K562 (cell line): ENCODE data around the gene HNMT. TPM values are rescaled to one million over a fixed set of nuclear protein-coding genes. Genes with fewer than 3 reads are reported as not detected.
A peak's percentile ranks its signal among the peaks of the same experiment; 100 is the strongest.

Experiments used
- AFF4 ChIP-seq: sonication (generic); formaldehyde crosslinking; IDR thresholded peaks from 2 replicates; pipeline ENCODE4 v1.8.0; 2023; ENCODE audit warnings: mild to moderate bottlenecking, missing genetic modification reagents
- CEBPZ ChIP-seq: fragments of 150-350 bp; IDR thresholded peaks from 2 replicates; pipeline ENCODE4 v1.6.1; 2014; ENCODE audit warnings: low read depth, mild to moderate bottlenecking, low read length, borderline replicate concordance
- DACH1 ChIP-seq: fragments of 450-650 bp; IDR thresholded peaks from 2 replicates; pipeline ENCODE4 v1.6.1; 2018; ENCODE audit not compliant: partially characterized antibody
- HMG20B ChIP-seq: fragments of 250-450 bp; sonication (Bioruptor Pico); IDR thresholded peaks from 2 replicates; pipeline ENCODE4 v1.5.0; 2021; ENCODE audit warnings: mild to moderate bottlenecking
- IFI16 ChIP-seq: fragments of 250-450 bp; sonication (Bioruptor Pico); IDR thresholded peaks from 2 replicates; pipeline ENCODE4 v2.1.2; 2022; ENCODE audit warnings: mild to moderate bottlenecking, inconsistent platforms
- PHB2 ChIP-seq: fragments of 450-650 bp; IDR thresholded peaks from 2 replicates; pipeline ENCODE4 v1.6.1; 2017; ENCODE audit warnings: low read depth
- SRSF3 ChIP-seq: fragments of 200-400 bp; formaldehyde crosslinking; IDR thresholded peaks from 2 replicates; pipeline ENCODE4 v1.6.1; 2016; ENCODE audit warnings: mild to moderate bottlenecking, low read length, moderate library complexity; ENCODE audit not compliant: insufficient read depth
- TARDBP ChIP-seq: fragments of 450-650 bp; IDR thresholded peaks from 2 replicates; pipeline ENCODE4 v1.6.1; 2016
- THAP7 ChIP-seq: fragments of 250-450 bp; sonication (Bioruptor Pico); IDR thresholded peaks from 2 replicates; pipeline ENCODE4 v1.5.0; 2021
- YY1 ChIP-seq, 3 experiments: IDR thresholded peaks; 2 replicates each; pipeline ENCODE4 v1.6.1; 2011; ENCODE audit warnings: low read length in 2 of 3, mild to moderate bottlenecking in 2 of 3, moderate library complexity in 2 of 3, borderline replicate concordance in 1 of 3, control low read depth in 1 of 3, low read depth in 1 of 3; ENCODE audit not compliant: insufficient read depth in 3 of 3, insufficient replicate concordance in 2 of 3, control insufficient read depth in 1 of 3, insufficient read length in 1 of 3; ENCODE audit errors: extremely low read depth in 1 of 3
- ZNF318 ChIP-seq, 2 experiments: fragments of 450-650 bp; IDR thresholded peaks; 2 replicates each; pipeline ENCODE4 v1.6.1; 2016; ENCODE audit warnings: mild to moderate bottlenecking in 2 of 2, borderline replicate concordance in 1 of 2, low read depth in 1 of 2, moderate library complexity in 1 of 2
- polyA plus RNA-seq, 8 experiments: library from polyadenylated mRNA; depleted of rRNA in 4 of 8; stranded (reverse) in 5 of 8; unstranded in 3 of 8; fragments of >200 nt; fragmentation: Nextera tagmentation in 2 of 8; fragmentation: Illumina TruSeq in 1 of 8; extraction: Ambion mirVana in 2 of 8; extraction: Trizol in 1 of 8; gene quantifications; 2 replicates each; pipeline versions ENCODE4 v1.2.1 to v1.2.3, GENCODE V29; 2011 to 2014; ENCODE audit warnings: inconsistent platforms in 1 of 8, missing spikeins in 1 of 8
- total RNA-seq, 7 experiments: library from RNA; depleted of rRNA in 6 of 7; stranded (reverse); fragments of >200 nt in 6 of 7; fragmentation: Illumina TruSeq in 2 of 7; extraction: Trizol in 2 of 7; gene quantifications; 2 replicates each; pipeline versions ENCODE4 v1.2.1 to v1.2.3, GENCODE V29; 2011 to 2021; ENCODE audit warnings: low replicate concordance in 1 of 7

HNMT gene
- total and polyA plus RNA-seq, 9 of the 15 experiments (the other 6 are each of a cell fraction or from before 2014, with no cell fraction given), result 3.1 to 10.9 (median 5.3) TPM

- TF ChIP-seq AFF4 (CRISPR knock-in tag), result no peak
- no peak for TF ChIP-seq CEBPZ
- no peak for TF ChIP-seq PHB2
- no peak for TF ChIP-seq YY1 (IDR thresholded peaks at IDR 0.05; ENCODE audit: borderline replicate concordance in 1 of 3, control insufficient read depth in 1 of 3, extremely low read depth in 1 of 3, insufficient read depth in 3 of 3, insufficient read length in 1 of 3, insufficient replicate concordance in 2 of 3, low read depth in 1 of 3, low read length in 2 of 3)
- TF ChIP-seq THAP7, result no peak
- TF ChIP-seq ZNF318 (IDR thresholded peaks at IDR 0.05; ENCODE audit: borderline replicate concordance in 1 of 2, low read depth in 1 of 2), result peak in 1 of 2 experiments; percentile 75; a peak in 2 of 4 replicates
- TF ChIP-seq DACH1, result peak; percentile 85
- 0 out of 2 replicates have a peak, but pooled peaks have one; percentile 5 for TF ChIP-seq TARDBP
- TF ChIP-seq IFI16 (CRISPR knock-in tag), result no peak
- no peak for TF ChIP-seq SRSF3
- TF ChIP-seq HMG20B (CRISPR knock-in tag), result no peak
Measured at GRCh38 chr2:138060301-138060635, 96.0 kb downstream of the HNMT start (continued).
